ENCODE results near the gene RGS16. TPM values are rescaled to one million over a fixed set of nuclear protein-coding genes. Genes with fewer than 3 reads are reported as not detected.

Gene RGS16
- total and polyA plus RNA-seq, 8 donors: 1.8 to 19.3 (median 3.3) TPM

DNA sequence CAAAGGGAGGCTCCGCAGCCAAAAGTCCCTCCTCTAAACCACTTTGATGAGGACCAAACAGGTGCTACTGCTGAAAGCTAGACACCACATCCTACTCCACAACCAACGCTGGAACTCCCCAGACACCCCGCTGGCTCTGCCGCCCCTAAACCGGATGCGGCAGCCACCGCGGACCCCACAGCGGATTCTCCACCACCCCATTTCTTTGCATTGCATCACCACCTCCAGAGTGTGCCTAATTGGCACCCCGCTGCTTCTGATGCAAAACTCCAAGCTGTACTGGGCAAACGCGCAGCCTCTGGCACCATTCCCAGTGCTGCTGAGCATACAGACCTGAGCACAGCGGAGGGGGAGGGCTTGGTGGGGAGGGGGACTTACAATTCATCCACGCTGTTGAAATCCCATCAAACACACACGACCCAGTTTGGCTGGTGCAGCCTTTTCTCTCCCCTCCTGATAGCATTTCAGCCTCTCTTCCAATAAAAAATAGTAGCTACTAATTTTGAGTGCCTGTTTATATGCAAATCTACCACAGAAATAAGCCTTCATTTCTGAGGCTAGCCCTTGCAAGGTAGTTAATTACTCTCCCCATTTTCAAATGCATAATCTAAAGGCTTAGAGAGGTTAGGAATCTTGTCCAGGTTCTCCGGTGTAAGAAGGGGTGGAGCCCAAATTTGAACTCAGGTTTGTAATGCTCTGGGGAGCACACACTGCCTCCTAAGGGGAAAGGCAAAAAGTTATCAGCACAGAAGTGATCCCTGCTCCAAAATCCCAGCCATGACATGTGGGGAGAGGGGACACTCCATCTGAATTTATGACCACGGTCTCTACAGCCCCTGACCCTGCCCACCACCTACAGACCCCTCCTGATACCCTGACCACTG lies 12.2 kb upstream of the RGS16 start:
- Histone ChIP-seq H3K4me1 (peaks cover 3 to 6% (median 5%) of the 10 kb centered on the region in 3 donors), H3K27ac (peak overlapping the region in 1 of 4 donors; percentile 79), H3K4me3 (no peak overlapping the region), H3K36me3 (no peaks in the 10 kb centered on the region), H3K9me3 (no peaks in the 10 kb centered on the region), H3K27me3 (peaks cover 0 to 13% (median 0%) of the 10 kb centered on the region in 4 donors)
- DNase-seq (peak; percentile 54 to 86 (median 80)), ATAC-seq (peak; percentile 60 to 78 (median 64)), FAIRE-seq (no peak)
- TF ChIP-seq CTCF (IDR thresholded peaks at IDR 0.05): no peak
- 5 to 6% methylated on average over 17 of the region's 17 CpGs for WGBS, 2 donors
- intact Hi-C loops (cut with DNase I): no loop called here

DNA sequence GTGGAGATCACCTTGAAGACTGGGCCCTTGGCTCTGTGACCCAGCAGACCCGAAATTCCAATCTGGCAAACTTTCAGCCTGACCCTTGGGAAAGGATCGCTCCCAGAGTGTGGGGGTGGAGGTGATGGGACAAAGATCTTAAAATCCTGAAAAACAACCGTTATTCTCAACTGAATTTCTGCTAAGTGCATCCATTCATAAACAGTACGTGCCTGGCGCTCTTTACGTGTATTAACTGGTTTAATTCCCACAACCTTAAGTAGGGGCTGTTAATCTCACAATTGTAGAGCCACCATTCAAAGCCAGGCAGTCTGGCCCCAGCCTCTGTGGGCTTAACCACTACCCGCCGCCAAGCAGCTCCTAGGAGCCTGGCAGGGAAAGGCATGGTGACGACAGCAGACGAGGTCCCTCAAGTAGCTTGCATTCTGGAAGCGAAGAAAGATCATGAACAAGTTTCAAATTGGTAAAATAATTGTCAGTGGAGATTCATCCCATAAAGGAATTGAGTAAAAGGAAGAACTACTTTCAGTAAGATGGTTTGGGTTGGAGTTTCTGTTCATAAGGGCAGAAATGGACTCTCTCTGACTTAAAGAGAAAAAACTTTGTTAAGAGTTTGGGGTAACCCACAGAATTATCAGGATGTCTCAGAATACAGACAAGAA lies 11.4 kb upstream of the RGS16 start:
- Histone ChIP-seq H3K27ac (peak overlapping the region in 3 of 4 donors; percentile 56 to 79 (median 77)), H3K36me3 (no peaks in the 10 kb centered on the region), H3K4me3 (peak overlapping the region in 3 of 4 donors; percentile 6 to 39 (median 27)), H3K9me3 (no peaks in the 10 kb centered on the region), H3K27me3 (peaks cover 0 to 13% (median 0%) of the 10 kb centered on the region in 4 donors), H3K4me1 (peaks cover 3 to 6% (median 5%) of the 10 kb centered on the region in 3 donors)
- FAIRE-seq (no peak), DNase-seq (no peak), ATAC-seq (peak in 3 of 4 donors; percentile 11 to 20 (median 14))
- intact Hi-C loops (cut with DNase I): no loop called here
- 74 to 81% methylated on average over 11 of the region's 11 CpGs for WGBS, 2 donors
- TF ChIP-seq CTCF (IDR thresholded peaks at IDR 0.05): no peak

- peak; percentile 67 to 80 (median 74) for ATAC-seq
- Histone ChIP-seq H3K27me3 (peaks cover 0 to 13% (median 0%) of the 10 kb centered on the region in 4 donors), H3K36me3 (no peaks in the 10 kb centered on the region), H3K9me3 (no peaks in the 10 kb centered on the region), H3K4me3 (peak overlapping the region; percentile 6 to 39 (median 20)), H3K4me1 (peaks cover 3 to 6% (median 5%) of the 10 kb centered on the region in 3 donors), H3K27ac (peak overlapping the region in 3 of 4 donors; percentile 56 to 79 (median 77))
- DNase-seq: peak; percentile 44 to 77 (median 59)
- intact Hi-C loops (cut with DNase I): no loop called here
- 27 to 29% methylated on average over 56 of the region's 56 CpGs for WGBS, 2 donors
- TF ChIP-seq CTCF (IDR thresholded peaks at IDR 0.05): no peak
- FAIRE-seq: no peak
Observed at GRCh38 chr1:182614796-182615454, 10.7 kb upstream of the RGS16 start.

- no peak overlapping the region for H3K4me3 ChIP-seq
- no peak for TF ChIP-seq CTCF (IDR thresholded peaks at IDR 0.05)
- no peak overlapping the region for H3K27ac ChIP-seq
- H3K4me1 ChIP-seq: peaks cover 3 to 6% (median 5%) of the 10 kb centered on the region in 3 donors
- no peaks in the 10 kb centered on the region for H3K36me3 ChIP-seq
- ATAC-seq: peak in 1 of 4 donors; percentile 15
- intact Hi-C loops (cut with DNase I): no loop called here
- no peaks in the 10 kb centered on the region for H3K9me3 ChIP-seq
- FAIRE-seq: no peak
- WGBS, 2 donors: 65 to 68% methylated on average over 8 of the region's 8 CpGs
- no peak for DNase-seq
- peaks cover 0 to 13% (median 0%) of the 10 kb centered on the region in 4 donors for H3K27me3 ChIP-seq
Observed at GRCh38 chr1:182611787-182612186, 7.6 kb upstream of the RGS16 start.

Measured in pancreas (tissue), 10 donors.